Prostate gland (tissue), 2 donors: ENCODE measurements around the gene ZNF830. TPM values are rescaled to one million over a fixed set of nuclear protein-coding genes. Genes with fewer than 3 reads are reported as not detected.
"Not testable (repeated sequence)": the region's sequence is repeated elsewhere in the genome, so short reads cannot be mapped to it uniquely, and the experiment has no call there.

ENCODE experiments used
- DNase-seq: peaks from one replicate; pipeline ENCODE4 v3.0.0-alpha.2; 2019; ENCODE audit warnings: low spot score
- H3K27ac ChIP-seq, 2 donors: fragments of 200-600 bp; sonication (generic); 2 replicates each; pipeline ENCODE4 v1.5.1; 2017 to 2019
- H3K27me3 ChIP-seq: fragments of 200-600 bp; sonication (generic); replicated peaks from 2 replicates; pipeline ENCODE4 v1.5.1; 2019; ENCODE audit not compliant: insufficient read depth
- H3K36me3 ChIP-seq, 2 donors: fragments of 200-600 bp; sonication (generic); 1 replicate in 1 of 2; 2 replicates in 1 of 2; pipeline versions ENCODE4 v1.5.1 to v1.8.1; 2017 to 2019
- H3K4me1 ChIP-seq: fragments of 200-600 bp; sonication (generic); replicated peaks from 2 replicates; pipeline ENCODE4 v1.5.1; 2019
- H3K4me3 ChIP-seq, 2 donors: fragments of 200-600 bp; sonication (generic); 2 replicates each; pipeline ENCODE4 v1.5.1; 2017 to 2019
- H3K9me3 ChIP-seq: fragments of 200-600 bp; sonication (generic); 2 replicates; pipeline ENCODE4 v1.5.1; 2017
- CTCF ChIP-seq, 4 experiments: fragments of 200-600 bp in 2 of 4; fragments of 450-650 bp in 2 of 4; sonication (generic) in 2 of 4; IDR thresholded peaks; 1 replicate in 3 of 4; 2 replicates in 1 of 4; pipeline ENCODE4 v1.5.1; 2016 to 2019; ENCODE audit warnings: antibody characterized with exemption in 4 of 4, mild to moderate bottlenecking in 2 of 4, moderate library complexity in 2 of 4
- POLR2A ChIP-seq: fragments of 450-650 bp; IDR thresholded peaks from one replicate; pipeline ENCODE4 v1.6.1; 2016; ENCODE audit warnings: antibody characterized with exemption, mild to moderate bottlenecking
- POLR2AphosphoS5 ChIP-seq: sonication (generic); formaldehyde crosslinking; IDR thresholded peaks from one replicate; pipeline ENCODE4 v1.6.1; 2017; ENCODE audit warnings: antibody characterized with exemption
- WGBS: methylation state at CpG from one replicate; pipeline ENCODE4 v1.1.5; 2018; 5-methylcytosine and 5-hydroxymethylcytosine counted together
- intact Hi-C: fragments of 100-400 bp; cut with DNase I; formaldehyde crosslinking; loops from one replicate; pipeline ENCODE4 v1.14.2; 2022
- total RNA-seq, 2 donors: library from RNA; depleted of rRNA; stranded (reverse); fragments of >200 nt; gene quantifications; one replicate each; pipeline ENCODE4 v1.1.0, GENCODE V29; 2016

Gene ZNF830
- total RNA-seq, 2 donors from 2014 or later, result 15.0 to 21.0 TPM

GRCh38 chr17:34920676-34921075 lies 40.7 kb upstream of the ZNF830 start:
- no peaks in the 10 kb centered on the region for H3K4me1 ChIP-seq
- H3K27me3 ChIP-seq, result no peaks in the 10 kb centered on the region
- 81% methylated on average over 4 of the region's 4 CpGs for WGBS
- H3K4me3 ChIP-seq, result no peak overlapping the region
- intact Hi-C loops, result no loop called here
- no peak overlapping the region for H3K27ac ChIP-seq
- DNase-seq, result no peak
- no peaks in the 10 kb centered on the region for H3K36me3 ChIP-seq
- H3K9me3 ChIP-seq, result no peaks in the 10 kb centered on the region
- TF ChIP-seq POLR2AphosphoS5 (no peak), CTCF (IDR thresholded peaks at IDR 0.05) (no peak), POLR2A (no peak)

GRCh38 chr17:34926661-34927060 lies 34.7 kb upstream of the ZNF830 start:
- Histone ChIP-seq H3K36me3 (no peaks in the 10 kb centered on the region), H3K27ac (no peak overlapping the region), H3K4me1 (no peaks in the 10 kb centered on the region), H3K4me3 (no peak overlapping the region), H3K27me3 (no peaks in the 10 kb centered on the region), H3K9me3 (no peaks in the 10 kb centered on the region)
- TF ChIP-seq POLR2AphosphoS5 (no peak), POLR2A (no peak)
- intact Hi-C loops, result no loop called here
- WGBS, result 88% methylated on average over 3 of the region's 3 CpGs
- DNase-seq, result no peak

GRCh38 chr17:34930283-34930682 lies 31.1 kb upstream of the ZNF830 start:
- no peak for DNase-seq
- no peak overlapping the region for H3K4me3 ChIP-seq
- no peaks in the 10 kb centered on the region for H3K9me3 ChIP-seq
- H3K4me1 ChIP-seq, result no peaks in the 10 kb centered on the region
- H3K27me3 ChIP-seq, result no peaks in the 10 kb centered on the region
- H3K36me3 ChIP-seq, result no peaks in the 10 kb centered on the region
- intact Hi-C loops, result no loop called here
- no peak for TF ChIP-seq POLR2AphosphoS5
- no peak for TF ChIP-seq CTCF (IDR thresholded peaks at IDR 0.05)
- TF ChIP-seq POLR2A, result no peak
- H3K27ac ChIP-seq, result no peak overlapping the region

- DNase-seq, H3K36me3 ChIP-seq, H3K27me3 ChIP-seq, H3K27ac ChIP-seq, intact Hi-C loops, H3K4me1 ChIP-seq, H3K9me3 ChIP-seq, H3K4me3 ChIP-seq: not testable (repeated sequence)
- WGBS, result 96% methylated on average over 4 of the region's 4 CpGs
Measured at GRCh38 chr17:34950780-34951179, 10.6 kb upstream of the ZNF830 start.

- Histone ChIP-seq H3K4me1 (no peaks in the 10 kb centered on the region), H3K4me3 (no peak overlapping the region)
- intact Hi-C loops, result no loop called here
Measured at GRCh38 chr17:34958438-34958837, 2.9 kb upstream of the ZNF830 start.

More at GRCh38 chr17:34958438-34958837, 2.9 kb upstream of the ZNF830 start:
- H3K27me3 ChIP-seq, result no peaks in the 10 kb centered on the region
- no peak overlapping the region for H3K27ac ChIP-seq
- no peak for DNase-seq
- TF ChIP-seq POLR2A (no peak), CTCF (IDR thresholded peaks at IDR 0.05) (no peak), POLR2AphosphoS5 (no peak)
- 89% methylated on average over 1 of the region's 1 CpG for WGBS
- H3K9me3 ChIP-seq, result no peaks in the 10 kb centered on the region
- no peaks in the 10 kb centered on the region for H3K36me3 ChIP-seq
